GM18519 (cell line): Measurements from ENCODE around the gene DBT.
"Not testable (repeated sequence)": the region's sequence is repeated elsewhere in the genome, so short reads cannot be mapped to it uniquely, and the experiment has no call there.

Experiments used
- ATAC-seq: cut with Tn5 transposase; IDR thresholded peaks from one replicate; pipeline ENCODE4 v1.9.1; 2021; ENCODE audit warnings: mild to moderate bottlenecking, moderate library complexity; ENCODE audit not compliant: unreplicated experiment, low FRiP score

Gene DBT

DNA sequence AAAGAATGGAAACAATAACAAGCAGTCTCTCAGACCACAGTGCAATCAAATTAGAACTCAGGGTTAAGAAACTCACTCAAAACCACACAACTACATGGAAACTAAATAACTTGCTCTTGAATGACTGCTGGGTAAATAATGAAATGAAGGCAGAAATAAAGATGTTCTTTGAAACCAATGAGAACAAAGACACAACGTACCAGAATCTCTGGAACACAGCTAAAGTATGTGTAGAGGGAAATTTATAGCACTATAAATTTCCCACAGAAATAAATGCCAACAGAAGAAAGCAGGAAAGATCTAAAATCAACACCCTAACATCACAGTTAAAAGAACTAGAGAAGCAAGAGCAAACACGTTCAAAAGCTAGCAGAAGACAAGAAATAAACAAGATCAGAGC is 46.9 kb downstream of the DBT start:
- not testable (repeated sequence) for ATAC-seq

DNA sequence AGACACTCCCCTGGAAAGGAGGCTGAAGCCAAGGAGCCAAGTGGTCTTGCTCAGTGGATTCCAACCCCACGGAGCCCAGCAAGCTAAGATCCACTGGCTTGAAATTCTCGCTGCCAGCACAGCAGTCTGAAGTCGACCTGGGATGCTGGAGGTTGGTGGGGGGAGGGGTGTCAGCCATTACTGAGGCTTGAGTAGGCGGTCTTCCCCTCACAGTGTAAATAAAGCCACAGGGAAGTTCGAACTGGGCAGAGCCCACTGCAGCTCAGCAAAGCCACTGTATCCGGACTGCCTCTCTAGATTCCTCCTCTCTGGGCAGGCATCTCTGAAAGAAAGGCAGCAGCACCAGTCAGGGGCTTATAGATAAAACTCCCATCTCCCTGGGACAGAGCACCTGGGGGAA is 49.6 kb downstream of the DBT start:
- ATAC-seq: not testable (repeated sequence)

DNA sequence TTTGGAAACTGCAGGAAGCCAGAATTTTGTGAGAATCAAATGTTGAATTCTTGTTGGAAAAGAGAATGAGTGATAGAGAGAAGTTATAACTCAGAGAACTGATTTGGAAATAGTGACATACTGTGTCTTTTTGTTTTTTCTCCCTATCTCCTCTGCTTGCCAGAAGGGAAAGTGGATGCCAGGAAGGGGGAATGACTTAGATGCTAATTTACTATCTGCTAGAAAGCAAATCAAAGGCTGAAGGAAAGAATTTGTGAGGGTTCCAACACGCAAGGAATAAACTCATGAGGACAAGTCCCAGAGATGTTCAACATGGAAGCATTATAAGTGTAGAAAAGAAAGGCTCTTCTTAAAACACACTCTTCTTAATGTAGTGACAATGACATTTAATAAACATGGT is 51.0 kb downstream of the DBT start:
- ATAC-seq: no peak

DNA sequence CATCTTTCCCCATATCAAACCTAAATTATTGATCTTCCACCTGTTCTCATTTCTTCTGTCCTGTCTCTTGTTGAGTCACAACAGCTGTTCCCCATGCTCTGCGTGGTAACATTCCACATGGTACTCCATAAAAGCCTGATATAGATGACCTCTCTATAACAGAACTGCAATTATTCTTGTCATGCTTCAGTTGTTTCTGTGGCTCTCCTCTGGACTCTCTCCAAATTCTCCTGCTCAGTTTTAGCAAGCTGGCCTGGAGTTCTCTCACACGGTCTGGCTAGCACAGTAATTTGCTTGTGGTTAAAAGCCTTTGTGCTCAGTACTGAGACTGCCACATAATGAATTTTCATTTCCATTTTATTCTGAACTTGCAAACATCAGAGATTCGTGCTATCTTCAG is 61.0 kb downstream of the DBT start:
- peak; percentile 40 for ATAC-seq

DNA sequence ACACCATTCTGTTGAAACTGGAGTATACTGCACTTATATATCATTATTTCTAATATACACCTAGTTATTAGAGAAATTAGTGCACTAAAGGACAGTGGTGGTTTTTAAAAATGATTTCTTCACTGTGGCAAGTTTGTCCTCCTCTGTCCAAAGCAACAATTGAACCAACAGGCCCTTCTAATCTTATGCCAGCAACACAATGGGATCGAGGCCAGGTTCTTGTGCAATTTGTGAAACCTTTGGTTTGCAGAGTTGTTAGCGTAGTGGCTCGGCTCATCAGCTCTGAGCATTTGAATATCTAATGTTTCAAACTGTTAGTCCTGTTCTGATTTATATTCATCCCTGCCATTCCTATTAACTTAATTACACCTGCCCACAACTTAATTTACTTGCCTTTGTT is 61.7 kb downstream of the DBT start:
- ATAC-seq: no peak

DNA sequence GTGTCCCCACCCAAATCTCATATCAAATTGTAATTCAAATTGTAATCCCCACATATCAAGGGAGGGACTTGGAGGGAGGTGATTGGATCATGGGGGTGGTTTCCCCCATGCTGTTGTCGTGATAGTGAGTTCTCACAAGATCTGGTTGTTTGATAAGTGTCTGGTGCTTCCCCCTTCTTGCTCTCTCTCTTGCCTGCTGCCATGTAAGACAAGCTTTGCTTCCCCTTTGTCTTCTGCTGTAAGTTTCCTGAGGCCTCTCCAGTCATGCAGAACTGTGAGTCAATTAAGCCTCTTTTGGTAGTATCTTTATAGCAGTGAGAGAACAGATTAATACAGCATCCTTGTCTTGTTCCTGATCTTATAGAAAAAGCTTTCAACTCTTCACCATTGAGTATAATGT is 65.1 kb downstream of the DBT start:
- ATAC-seq: peak; percentile 67

DNA sequence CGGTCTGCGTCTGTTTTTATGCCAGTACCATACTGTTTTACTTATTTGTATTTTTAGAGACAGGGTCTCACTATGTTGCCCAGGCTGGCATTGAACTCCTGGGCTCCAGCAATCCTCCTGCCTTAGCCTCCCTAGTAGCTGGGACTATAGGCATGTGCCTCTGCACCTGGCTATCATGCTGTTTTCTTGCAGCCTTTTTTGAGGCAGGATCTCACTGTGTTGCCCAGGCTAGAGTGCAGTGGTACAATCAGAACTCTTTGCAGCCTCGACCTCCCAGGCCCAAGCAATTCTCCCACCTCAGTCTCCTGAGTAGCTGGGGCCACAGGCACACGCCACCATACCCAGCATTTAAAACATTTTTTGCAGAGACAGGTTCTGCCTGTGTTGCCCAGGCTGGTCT is 66.3 kb downstream of the DBT start:
- ATAC-seq: no peak

DNA sequence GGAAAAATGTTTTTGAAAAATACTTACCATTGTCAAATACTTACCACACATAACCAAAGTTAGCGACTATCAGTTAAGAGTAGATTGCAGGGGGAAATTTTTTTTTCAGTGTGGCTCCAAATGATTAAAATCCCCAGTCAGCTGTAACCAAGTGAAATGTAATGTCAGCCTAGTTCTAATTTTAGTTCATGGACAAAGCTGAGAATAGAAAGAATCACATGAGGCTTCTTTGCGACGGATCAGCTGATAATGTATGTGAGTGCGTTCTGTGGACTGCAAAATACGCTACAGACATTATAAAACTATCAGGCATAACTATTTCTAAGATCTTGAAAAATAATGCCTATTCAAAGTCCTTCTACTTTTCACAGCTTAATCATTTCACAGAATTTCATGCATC is 71.5 kb downstream of the DBT start, which contains the start of gene LRRC39:
LRRC39 (minus strand) TSS at position 166 of the 400 bp plus-strand sequence. CDS start 9,740 bp downstream, outside the sequence.
- ATAC-seq: no peak

DNA sequence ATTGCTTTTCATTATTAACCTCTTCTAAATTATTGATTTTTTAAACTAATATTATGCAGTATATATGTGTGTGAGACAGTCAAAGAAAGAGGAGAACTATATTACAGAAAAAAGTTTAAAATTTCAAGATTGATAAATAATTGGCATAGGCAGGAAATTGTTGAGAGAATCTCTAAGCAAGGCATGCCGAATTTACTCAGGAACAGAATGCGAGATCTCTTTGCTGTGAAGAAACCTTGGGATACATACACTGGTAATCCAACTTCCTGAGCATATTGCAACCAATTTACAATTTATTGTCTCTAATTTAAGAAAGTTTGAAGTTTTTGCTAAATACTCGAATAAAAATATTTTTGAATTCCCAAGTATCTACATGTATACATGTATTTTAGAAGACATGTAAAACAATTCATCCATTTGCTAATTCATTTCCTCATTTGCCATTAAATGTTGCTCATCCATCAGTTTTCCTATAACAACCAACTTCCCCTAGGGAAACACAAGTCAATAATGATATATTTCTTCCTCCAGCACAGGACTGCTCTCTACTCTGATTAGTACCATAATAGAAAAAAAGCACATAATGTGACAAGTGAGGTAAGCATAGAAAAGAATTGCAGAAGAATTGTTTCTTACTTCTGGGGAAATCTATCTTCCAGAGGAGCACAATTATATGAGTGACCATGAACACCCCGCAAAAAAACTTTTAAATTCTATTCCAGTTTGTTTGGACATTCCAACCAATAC is 72.2 kb downstream of the DBT start:
- ATAC-seq: no peak

DNA sequence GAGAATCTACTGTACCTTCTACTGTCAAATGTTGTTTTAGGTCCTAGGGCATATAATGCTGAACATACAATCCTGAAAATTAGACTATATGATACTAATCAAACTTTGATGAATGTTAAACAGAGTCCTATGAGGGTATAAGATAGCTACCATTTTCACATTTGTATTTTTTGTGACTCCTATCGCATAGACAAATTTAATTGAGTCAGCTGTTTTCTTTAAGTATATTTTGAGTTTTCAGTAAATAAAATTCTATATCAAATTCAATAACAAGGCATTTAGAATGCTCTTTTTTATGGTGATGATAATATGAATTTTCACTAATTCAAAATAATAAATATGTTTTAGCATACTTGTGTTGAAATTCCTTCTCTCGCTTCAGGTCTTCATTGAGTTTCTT is 81.6 kb downstream of the DBT start:
- no peak for ATAC-seq

DNA sequence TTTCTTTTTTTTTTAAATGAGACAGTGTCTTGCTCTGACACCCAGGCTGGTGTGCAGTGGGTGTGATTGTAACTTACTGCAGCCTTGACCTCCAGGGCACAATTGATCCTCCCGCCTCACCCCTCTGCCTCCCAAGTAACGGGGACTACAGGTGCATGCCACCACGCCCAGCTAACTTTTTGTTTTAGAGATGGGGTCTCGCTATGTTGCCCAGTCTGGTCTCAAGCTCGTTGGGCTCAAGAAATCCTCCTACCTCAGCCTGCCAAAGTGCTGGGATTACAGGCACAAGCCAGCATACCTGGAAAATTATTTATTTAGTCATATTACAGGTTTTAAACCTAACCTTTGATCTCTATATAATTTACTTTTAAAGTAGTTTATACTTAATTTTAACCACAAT is 84.9 kb downstream of the DBT start:
- ATAC-seq: no peak

DNA sequence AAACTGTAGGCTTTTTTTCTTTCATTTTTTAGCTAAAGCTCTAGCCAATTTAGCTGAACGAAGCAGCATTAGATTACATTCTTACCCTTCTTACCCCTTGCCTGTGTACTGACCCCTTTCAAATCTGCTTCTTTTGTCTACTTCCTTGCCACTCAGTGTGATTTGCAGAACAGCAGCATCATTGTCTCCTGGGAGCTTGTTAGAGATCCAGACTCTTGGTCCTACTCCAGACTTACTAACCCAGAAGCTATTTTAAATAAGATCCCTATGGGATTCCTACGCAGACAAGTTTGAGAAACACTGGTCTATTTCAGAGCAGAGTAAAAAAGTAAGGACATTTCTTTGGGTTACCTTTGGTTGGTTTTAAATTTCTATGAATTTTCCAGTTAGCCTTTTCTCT is 85.4 kb downstream of the DBT start:
- ATAC-seq: no peak

DNA sequence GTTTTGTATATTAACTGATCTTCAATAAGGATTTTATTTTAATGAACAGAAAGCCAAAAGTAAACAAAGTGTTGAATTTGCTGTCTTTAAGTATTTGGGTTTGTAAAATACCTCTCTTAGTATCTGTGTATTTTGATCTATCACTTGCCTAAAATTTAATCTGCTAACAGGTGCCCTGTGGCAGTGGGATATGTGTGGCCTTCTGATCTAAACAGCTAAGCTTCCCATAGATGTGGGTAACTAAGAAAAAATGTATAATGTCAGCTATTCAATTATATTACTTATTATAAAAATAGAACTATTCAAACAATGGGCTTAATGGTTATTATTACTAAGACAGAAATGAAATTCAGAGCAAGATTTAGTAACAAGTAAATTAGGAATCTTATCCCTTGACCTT is 86.8 kb downstream of the DBT start:
- no peak for ATAC-seq

DNA sequence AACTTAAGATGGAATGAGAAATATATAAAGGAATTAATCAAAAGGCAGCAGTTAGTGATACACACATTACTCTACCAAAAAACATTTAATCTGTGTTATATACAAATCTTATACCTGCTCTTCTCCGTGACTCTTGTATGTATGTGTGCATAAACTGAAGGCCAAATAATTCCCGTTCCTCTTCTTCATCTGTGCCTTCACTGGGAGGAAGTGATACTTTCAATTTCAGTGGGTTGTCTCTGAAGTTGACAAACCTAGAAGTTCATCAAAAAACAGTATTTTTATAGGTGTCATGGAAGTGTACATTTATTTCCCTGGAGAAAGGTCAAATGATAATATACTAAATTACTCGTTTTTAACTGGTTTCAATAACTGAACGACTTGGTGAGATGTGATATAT is 97.4 kb downstream of the DBT start:
- ATAC-seq: peak; percentile 65

DNA sequence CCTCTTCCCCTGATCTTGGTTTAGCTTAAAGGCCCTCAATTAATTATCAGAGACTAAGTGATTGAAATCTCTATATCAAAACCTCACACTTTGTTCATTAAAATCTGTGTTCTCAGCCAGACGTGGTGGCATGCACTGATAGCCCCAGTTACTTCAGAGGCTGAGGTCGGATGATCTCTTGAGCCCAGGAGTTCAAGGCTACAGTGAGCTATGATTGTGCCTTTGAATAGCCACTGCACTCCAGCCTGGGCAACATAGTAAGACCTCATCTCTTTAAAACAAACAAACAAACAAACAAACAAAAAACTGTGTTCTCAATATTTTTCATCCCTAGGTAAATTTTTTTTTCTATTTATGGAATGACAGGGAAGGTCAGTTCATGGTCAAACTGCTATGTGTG is 98.0 kb downstream of the DBT start:
- ATAC-seq: no peak

DNA sequence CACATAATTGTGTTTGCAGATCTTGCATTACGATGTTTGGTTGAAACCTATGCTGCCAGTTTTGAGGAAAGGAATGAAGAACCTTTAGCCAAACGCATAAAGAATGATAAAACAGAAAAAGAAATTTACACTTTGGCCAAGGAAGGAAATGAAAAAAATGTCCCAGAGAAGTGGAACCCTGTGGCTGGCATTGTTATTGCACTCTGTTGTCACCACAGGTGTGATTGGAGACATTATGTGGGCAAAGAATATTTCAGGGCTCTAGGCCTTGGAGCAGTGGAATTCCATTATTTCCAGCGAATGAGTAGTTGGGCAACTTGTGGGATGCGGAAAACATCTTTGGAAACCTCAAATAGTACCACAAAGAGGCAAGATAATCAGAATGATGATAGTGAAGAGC is 101.8 kb downstream of the DBT start:
- no peak for ATAC-seq

DNA sequence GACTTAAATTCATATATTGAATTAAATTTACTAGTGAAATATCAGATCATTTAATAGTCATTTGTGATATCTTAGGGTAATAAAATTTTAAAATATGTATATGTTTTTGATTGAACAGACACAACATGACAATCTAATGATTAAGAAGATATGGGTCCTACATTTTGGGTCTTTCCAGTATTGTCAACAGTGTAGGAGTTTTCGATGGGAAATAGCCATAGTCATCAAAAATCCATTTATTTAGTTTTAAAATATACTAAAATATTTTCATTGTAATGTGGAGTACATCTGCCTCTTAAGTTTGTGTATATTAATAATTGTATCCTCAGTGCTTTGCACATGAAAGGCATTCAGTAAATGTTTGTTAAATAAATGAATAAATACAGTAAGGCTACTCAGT is 102.7 kb downstream of the DBT start:
- no peak for ATAC-seq

DNA sequence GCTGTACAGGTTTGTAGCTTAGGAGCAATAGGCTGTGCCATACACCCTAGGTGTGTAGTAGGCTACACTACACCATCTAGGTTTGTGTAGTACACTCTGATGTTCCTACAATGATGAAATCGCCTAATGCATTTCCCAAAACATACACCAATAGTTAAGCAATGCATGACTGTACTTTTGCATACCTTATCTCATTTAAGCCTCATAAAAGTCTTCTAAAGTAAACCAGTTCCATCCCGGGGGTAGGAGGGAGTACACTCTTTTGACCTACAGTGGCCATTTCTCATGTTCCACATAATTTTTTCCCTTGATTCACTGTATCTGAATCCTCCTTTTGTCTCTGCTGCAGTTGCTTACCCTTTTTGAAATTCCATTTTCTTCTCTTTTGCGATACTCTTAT is 104.5 kb downstream of the DBT start:
- no peak for ATAC-seq

DNA sequence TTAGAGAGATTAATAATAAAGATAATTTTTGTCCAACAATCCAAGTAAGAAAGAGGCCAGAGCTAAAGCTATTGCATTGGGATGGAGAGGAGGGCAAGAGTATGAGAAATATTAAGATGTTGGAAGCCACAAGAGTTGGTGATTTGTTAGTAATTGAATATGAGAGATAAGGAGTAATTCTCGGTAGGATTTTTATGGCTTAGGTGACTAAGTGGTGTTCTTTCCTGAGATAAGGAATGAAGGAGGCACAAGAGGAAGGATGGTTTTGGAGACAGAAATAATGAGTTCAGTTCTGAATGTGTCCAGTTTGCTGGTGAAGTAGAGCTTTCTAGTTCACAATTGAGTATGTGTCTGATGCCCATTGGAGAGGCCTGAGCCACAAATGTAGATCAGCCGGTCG is 107.3 kb downstream of the DBT start:
- no peak for ATAC-seq

DNA sequence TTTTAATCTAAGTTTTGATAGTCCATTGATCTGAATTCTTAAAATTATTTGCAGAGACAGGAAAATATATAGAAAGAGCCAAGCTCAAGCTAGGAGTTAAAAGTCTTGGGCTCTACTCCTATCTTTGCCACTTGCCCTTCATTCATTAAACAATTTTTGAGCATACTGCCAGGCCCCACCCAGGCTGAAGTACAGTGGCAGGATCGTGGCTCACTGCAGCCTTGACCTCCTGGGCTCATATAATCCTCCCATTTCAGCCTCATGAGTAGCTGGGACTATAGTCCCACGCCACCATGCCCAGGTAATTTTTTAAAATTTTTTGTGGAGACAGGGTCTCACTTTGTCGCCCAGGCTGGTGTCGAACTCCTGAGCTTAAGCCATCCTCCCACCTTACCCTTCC is 108.4 kb downstream of the DBT start:
- no peak for ATAC-seq

DNA sequence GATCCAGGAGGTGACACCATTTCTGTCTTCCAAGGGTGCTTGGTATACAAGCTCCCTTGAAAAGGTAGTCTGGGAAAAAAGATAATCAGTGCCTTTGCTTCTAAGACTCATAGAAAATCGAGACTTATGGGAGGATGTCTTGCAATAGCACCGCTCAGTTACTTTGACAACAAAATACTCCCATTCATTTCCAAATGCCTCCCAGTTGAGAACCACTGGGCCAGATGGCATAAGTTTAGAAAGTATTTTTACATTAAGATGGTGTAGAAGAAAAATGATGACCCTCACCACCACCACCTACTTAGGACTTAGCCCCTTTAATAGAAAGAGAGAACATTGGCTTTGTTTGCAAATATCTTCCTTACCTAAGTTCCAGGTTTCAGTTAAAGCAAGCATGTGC is 112.0 kb downstream of the DBT start:
- no peak for ATAC-seq
